Right ventricle myocardium inferior (tissue), 1 donor: ENCODE data around the gene HIF3A. TPM values are rescaled to one million over a fixed set of nuclear protein-coding genes. Genes with fewer than 3 reads are reported as not detected.

Source experiments
- ATAC-seq: fragments of 200-7000 bp; cut with Tn5 transposase; one replicate; pipeline ENCODE4 v1.9.1; 2020; ENCODE audit warnings: mild to moderate bottlenecking, moderate library complexity
- DNase-seq: peaks from one replicate; pipeline ENCODE4 v3.0.0; 2021; ENCODE audit errors: missing footprints
- intact Hi-C: fragments of 100-400 bp; cut with DNase I; formaldehyde crosslinking; loops from one replicate; pipeline ENCODE4 v1.11.0; 2022
- total RNA-seq: library from RNA; stranded (reverse); fragmentation: NEBNext Ultra II Directional; extraction: Animal tissue kit (Norgen Biotek cat#: 25700); gene quantifications from one replicate; pipeline ENCODE4 v1.2.1, GENCODE V29; 2021
- donor health status: DM: no; HTN: yes; CAD: no; lungs with severe emphysema.

The HIF3A gene
- total RNA-seq, 1 donor from 2014 or later, result 73.8 TPM

GRCh38 chr19:46349311-46349993 is 52.6 kb downstream of the HIF3A start:
- DNase-seq (no peak), ATAC-seq (no peak)
- intact Hi-C loops, result loop anchor here (5.0 kb wide), 2 partner anchors 47 to 67 kb away; no protein-coding TSS in a partner anchor

GRCh38 chr19:46350029-46350757 is 53.4 kb downstream of the HIF3A start:
- no peak for DNase-seq
- intact Hi-C loops, result no loop called here

GRCh38 chr19:46350758-46351159 is 53.9 kb downstream of the HIF3A start:
- DNase-seq, result no peak
- no peak for ATAC-seq
- intact Hi-C loops, result no loop called here

More at GRCh38 chr19:46350029-46350757, 53.4 kb downstream of the HIF3A start:
- no peak for ATAC-seq

GRCh38 chr19:46351241-46352041 is 54.6 kb downstream of the HIF3A start:
- ATAC-seq (no peak), DNase-seq (no peak)
- intact Hi-C loops, result no loop called here

GRCh38 chr19:46353730-46354528 is 57.1 kb downstream of the HIF3A start:
- no peak for DNase-seq
- intact Hi-C loops, result no loop called here
- ATAC-seq, result no peak

- no peak for DNase-seq
- intact Hi-C loops, result no loop called here
- no peak for ATAC-seq
Observed at GRCh38 chr19:46355234-46356148, 58.6 kb downstream of the HIF3A start.

GRCh38 chr19:46356149-46357055 is 59.6 kb downstream of the HIF3A start:
- intact Hi-C loops, result no loop called here
- DNase-seq (no peak), ATAC-seq (no peak)

- no peak for DNase-seq
- no peak for ATAC-seq
- intact Hi-C loops, result no loop called here
Observed at GRCh38 chr19:46357846-46358583, 61.2 kb downstream of the HIF3A start.

- DNase-seq (no peak), ATAC-seq (no peak)
- intact Hi-C loops, result no loop called here
Observed at GRCh38 chr19:46361915-46362314, 65.1 kb downstream of the HIF3A start.

- ATAC-seq (no peak), DNase-seq (no peak)
- intact Hi-C loops, result no loop called here
Observed at GRCh38 chr19:46364359-46364758, 67.5 kb downstream of the HIF3A start.

- no peak for DNase-seq
- no peak for ATAC-seq
- intact Hi-C loops, result no loop called here
Observed at GRCh38 chr19:46365561-46365960, 68.7 kb downstream of the HIF3A start.

- intact Hi-C loops, result no loop called here
- no peak for ATAC-seq
- no peak for DNase-seq
Observed at GRCh38 chr19:46366620-46367292, 69.9 kb downstream of the HIF3A start.

- ATAC-seq (no peak), DNase-seq (no peak)
- intact Hi-C loops, result no loop called here
Observed at GRCh38 chr19:46367426-46367825, 70.6 kb downstream of the HIF3A start.

GRCh38 chr19:46368116-46368515 is 71.3 kb downstream of the HIF3A start:
- ATAC-seq, result no peak
- DNase-seq, result no peak

GRCh38 chr19:46369817-46370216 is 73.0 kb downstream of the HIF3A start:
- intact Hi-C loops, result no loop called here
- ATAC-seq (no peak), DNase-seq (no peak)

More at GRCh38 chr19:46368116-46368515, 71.3 kb downstream of the HIF3A start:
- intact Hi-C loops, result no loop called here
